MCF 10A (cell line): Measurements from ENCODE around the gene MMP8. TPM values are rescaled to one million over a fixed set of nuclear protein-coding genes. Genes with fewer than 3 reads are reported as not detected.

Source experiments
- BruUV-seq: library from RNA; stranded (reverse); fragments of 400-500 nt; replicated peaks from 2 replicates; lab custom pipeline; 2021; lab: Mats Ljungman, UMichigan
- CTCF ChIA-PET: fragments of 300-600 bp; sonication (Branson Sonifier 250); formaldehyde crosslinking; extraction: SDS; loops from one replicate; lab custom pipeline; 2021; ENCODE audit warnings: antibody characterized with exemption, inconsistent platforms; lab: Yijun Ruan, JAX
- POLR2A ChIA-PET: fragments of 300-600, 350-650 bp; sonication (Branson Sonifier 250); formaldehyde crosslinking; extraction: SDS; loops from one replicate; lab custom pipeline; 2020; ENCODE audit warnings: antibody characterized with exemption, inconsistent platforms; lab: Yijun Ruan, JAX
- DNase-seq: peaks from one replicate; pipeline ENCODE4 v3.0.0-alpha.2; 2018; ENCODE audit not compliant: unreplicated experiment
- H3K27ac Mint-ChIP-seq: one replicate; pipeline ENCODE4 v1.8.0; 2022; ENCODE audit warnings: mild to moderate bottlenecking, low read depth, mixed read lengths; ENCODE audit not compliant: unreplicated experiment
- H3K27me3 Mint-ChIP-seq: one replicate; pipeline ENCODE4 v1.8.0; 2022; ENCODE audit warnings: mixed read lengths; ENCODE audit not compliant: insufficient read depth, unreplicated experiment
- H3K36me3 Mint-ChIP-seq: one replicate; pipeline ENCODE4 v1.8.0; 2022; ENCODE audit warnings: mild to moderate bottlenecking, moderate library complexity, mixed read lengths; ENCODE audit not compliant: insufficient read depth, unreplicated experiment
- H3K4me1 Mint-ChIP-seq: one replicate; pipeline ENCODE4 v1.8.0; 2022; ENCODE audit warnings: mixed read lengths; ENCODE audit not compliant: insufficient read depth, unreplicated experiment
- H3K4me3 Mint-ChIP-seq: one replicate; pipeline ENCODE4 v1.8.0; 2022; ENCODE audit warnings: mild to moderate bottlenecking, moderate library complexity, mixed read lengths; ENCODE audit not compliant: unreplicated experiment
- H3K9me3 Mint-ChIP-seq: one replicate; pipeline ENCODE4 v1.8.0; 2022; ENCODE audit warnings: mixed read lengths; ENCODE audit not compliant: unreplicated experiment
- CTCF ChIP-seq: fragments of 200-600 bp; IDR thresholded peaks from one replicate; pipeline ENCODE4 v1.8.0; 2022; ENCODE audit warnings: antibody characterized with exemption, mild to moderate bottlenecking; ENCODE audit not compliant: unreplicated experiment
- intact Hi-C: fragments of 100-400 bp; cut with micrococcal nuclease; formaldehyde crosslinking; loops from 2 replicates; pipeline ENCODE4 v1.14.1; 2022
- total RNA-seq: library from RNA; stranded (reverse); gene quantifications from 2 replicates; pipeline ENCODE4 v1.2.3, GENCODE V29; 2022

MMP8 gene
- total RNA-seq, 1 experiment from 2014 or later = not detected

- no peak for DNase-seq
- H3K36me3 Mint-ChIP-seq = no peaks in the 10 kb centered on the region
- H3K27me3 Mint-ChIP-seq = no peaks in the 10 kb centered on the region
- no peak overlapping the region for H3K4me3 Mint-ChIP-seq
- BruUV-seq = no TSS peak
- no peak for TF ChIP-seq CTCF
- CTCF ChIA-PET = interaction anchor here (0.6 kb wide), 1 partner anchor 26 kb away, joined by 4 read pairs; no protein-coding TSS in a partner anchor
- POLR2A ChIA-PET = no interaction called here
- H3K27ac Mint-ChIP-seq = peak overlapping the region; percentile 40
- intact Hi-C loops = no loop called here
- H3K9me3 Mint-ChIP-seq = no peaks in the 10 kb centered on the region
- peaks cover 6% of the 10 kb centered on the region for H3K4me1 Mint-ChIP-seq
Measured at GRCh38 chr11:102709201-102709945, 15.4 kb downstream of the MMP8 start.

GRCh38 chr11:102708654-102709053, 16.1 kb downstream of the MMP8 start:
- Mint-ChIP-seq H3K9me3 (no peaks in the 10 kb centered on the region), H3K4me3 (no peak overlapping the region), H3K27me3 (no peaks in the 10 kb centered on the region), H3K27ac (peak overlapping the region; percentile 40), H3K36me3 (no peaks in the 10 kb centered on the region), H3K4me1 (peaks cover 6% of the 10 kb centered on the region)
- POLR2A ChIA-PET = no interaction called here
- no TSS peak for BruUV-seq
- DNase-seq = no peak
- CTCF ChIA-PET = interaction anchor here (0.6 to 0.7 kb wide), 2 partner anchors 831 to 847 kb away, joined by 4 read pairs; no protein-coding TSS in a partner anchor
- intact Hi-C loops = no loop called here
- TF ChIP-seq CTCF = no peak

- no TSS peak for BruUV-seq
Measured at GRCh38 chr11:102705626-102706025, 19.1 kb downstream of the MMP8 start, which contains the start of gene MMP27. Gene MMP27, minus strand, starts transcription at chr11:102705769. Its CDS starts 55 bp downstream, at chr11:102705714.

More at GRCh38 chr11:102705626-102706025, 19.1 kb downstream of the MMP8 start, which contains the start of gene MMP27:
- ChIA-PET POLR2A (no interaction called here), CTCF (no interaction called here)
- TF ChIP-seq CTCF = no peak
- Mint-ChIP-seq H3K27ac (no peak within 1 kb of the TSS), H3K4me3 (no peak within 1 kb of the TSS), H3K27me3 (no peaks in the 10 kb centered on the region), H3K36me3 (no peaks in the 10 kb centered on the region), H3K9me3 (no peaks in the 10 kb centered on the region), H3K4me1 (peaks cover 6% of the 10 kb centered on the region)
- DNase-seq = no peak
- intact Hi-C loops = no loop called here
